GM23338 (cell line): ENCODE results near the gene CRACR2A.

Experiments used
- EZH2 ChIP-seq: fragments of 200-600 bp; sonication (generic); IDR thresholded peaks from one replicate; pipeline ENCODE4 v1.8.0; 2017; ENCODE audit warnings: antibody characterized with exemption, mild to moderate bottlenecking, low read depth; ENCODE audit not compliant: unreplicated experiment
- EZH2phosphoT487 ChIP-seq: fragments of 200-600 bp; sonication (generic); IDR thresholded peaks from one replicate; pipeline ENCODE4 v1.8.1; 2018; ENCODE audit warnings: antibody characterized with exemption; ENCODE audit not compliant: unreplicated experiment
- JUNB ChIP-seq: IDR thresholded peaks from one replicate; pipeline ENCODE4 v1.6.1; 2016; ENCODE audit warnings: antibody characterized with exemption; ENCODE audit not compliant: unreplicated experiment
- NANOG ChIP-seq: IDR thresholded peaks from 2 replicates; pipeline ENCODE4 v1.6.1; 2016; ENCODE audit warnings: antibody characterized with exemption, borderline replicate concordance
- POLR2AphosphoS5 ChIP-seq: IDR thresholded peaks from 2 replicates; pipeline ENCODE4 v1.6.1; 2016; ENCODE audit warnings: antibody characterized with exemption, low read depth
- ZNF331 ChIP-seq: fragments of 250-450 bp; sonication (Bioruptor Pico); IDR thresholded peaks from 2 replicates; pipeline ENCODE4 v1.5.0; 2020; ENCODE audit warnings: low read depth, mild to moderate bottlenecking, moderate library complexity
- TF ChIP-seq, protein P1 (sequence below), 2 experiments: fragments of 200-600 bp in 1 of 2; sonication (generic) in 1 of 2; conservative IDR thresholded peaks; 2 replicates each; pipeline versions ENCODE4 v1.5.1 to v1.6.1; 2016 to 2017; ENCODE audit warnings: antibody characterized with exemption in 2 of 2, low read depth in 2 of 2, mild to moderate bottlenecking in 2 of 2, moderate library complexity in 1 of 2
- TF ChIP-seq, protein P2 (sequence below): IDR thresholded peaks from one replicate; pipeline ENCODE4 v1.6.1; 2018; ENCODE audit warnings: antibody characterized with exemption; ENCODE audit not compliant: unreplicated experiment
- TF ChIP-seq, protein P3 (sequence below): IDR thresholded peaks from 2 replicates; pipeline ENCODE4 v1.6.1; 2016; ENCODE audit warnings: antibody characterized with exemption

DNA sequence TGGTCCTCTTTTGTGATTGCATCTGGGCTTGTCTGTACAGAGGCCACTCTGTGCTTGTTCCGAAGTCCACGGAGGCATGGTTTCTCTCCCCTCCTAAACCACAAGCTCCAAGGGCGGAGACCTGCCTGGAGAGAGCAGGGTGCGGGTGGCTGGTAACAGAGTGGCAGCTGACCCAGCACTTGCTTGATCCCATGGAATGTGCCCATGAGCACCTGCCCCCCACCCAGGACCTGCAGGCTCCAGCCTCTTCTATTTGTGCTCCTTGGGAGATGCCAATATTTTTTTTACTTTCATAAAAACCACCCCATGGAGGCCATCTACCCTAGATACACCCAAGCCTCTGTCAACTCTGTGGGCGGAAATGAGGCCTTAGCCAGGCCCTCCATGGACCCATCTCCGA is 157.2 kb downstream of the CRACR2A start:
- TF ChIP-seq POLR2AphosphoS5 (no peak), JUNB (no peak), NANOG (no peak), EZH2 (no peak), ZNF331 (CRISPR knock-in tag) (no peak), EZH2phosphoT487 (no peak)
- TF ChIP-seq, protein P1, sequence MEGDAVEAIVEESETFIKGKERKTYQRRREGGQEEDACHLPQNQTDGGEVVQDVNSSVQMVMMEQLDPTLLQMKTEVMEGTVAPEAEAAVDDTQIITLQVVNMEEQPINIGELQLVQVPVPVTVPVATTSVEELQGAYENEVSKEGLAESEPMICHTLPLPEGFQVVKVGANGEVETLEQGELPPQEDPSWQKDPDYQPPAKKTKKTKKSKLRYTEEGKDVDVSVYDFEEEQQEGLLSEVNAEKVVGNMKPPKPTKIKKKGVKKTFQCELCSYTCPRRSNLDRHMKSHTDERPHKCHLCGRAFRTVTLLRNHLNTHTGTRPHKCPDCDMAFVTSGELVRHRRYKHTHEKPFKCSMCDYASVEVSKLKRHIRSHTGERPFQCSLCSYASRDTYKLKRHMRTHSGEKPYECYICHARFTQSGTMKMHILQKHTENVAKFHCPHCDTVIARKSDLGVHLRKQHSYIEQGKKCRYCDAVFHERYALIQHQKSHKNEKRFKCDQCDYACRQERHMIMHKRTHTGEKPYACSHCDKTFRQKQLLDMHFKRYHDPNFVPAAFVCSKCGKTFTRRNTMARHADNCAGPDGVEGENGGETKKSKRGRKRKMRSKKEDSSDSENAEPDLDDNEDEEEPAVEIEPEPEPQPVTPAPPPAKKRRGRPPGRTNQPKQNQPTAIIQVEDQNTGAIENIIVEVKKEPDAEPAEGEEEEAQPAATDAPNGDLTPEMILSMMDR (conservative IDR thresholded peaks at IDR 0.05; ENCODE audit: low read depth in 2 of 2) = no peak
- TF ChIP-seq, protein P2, sequence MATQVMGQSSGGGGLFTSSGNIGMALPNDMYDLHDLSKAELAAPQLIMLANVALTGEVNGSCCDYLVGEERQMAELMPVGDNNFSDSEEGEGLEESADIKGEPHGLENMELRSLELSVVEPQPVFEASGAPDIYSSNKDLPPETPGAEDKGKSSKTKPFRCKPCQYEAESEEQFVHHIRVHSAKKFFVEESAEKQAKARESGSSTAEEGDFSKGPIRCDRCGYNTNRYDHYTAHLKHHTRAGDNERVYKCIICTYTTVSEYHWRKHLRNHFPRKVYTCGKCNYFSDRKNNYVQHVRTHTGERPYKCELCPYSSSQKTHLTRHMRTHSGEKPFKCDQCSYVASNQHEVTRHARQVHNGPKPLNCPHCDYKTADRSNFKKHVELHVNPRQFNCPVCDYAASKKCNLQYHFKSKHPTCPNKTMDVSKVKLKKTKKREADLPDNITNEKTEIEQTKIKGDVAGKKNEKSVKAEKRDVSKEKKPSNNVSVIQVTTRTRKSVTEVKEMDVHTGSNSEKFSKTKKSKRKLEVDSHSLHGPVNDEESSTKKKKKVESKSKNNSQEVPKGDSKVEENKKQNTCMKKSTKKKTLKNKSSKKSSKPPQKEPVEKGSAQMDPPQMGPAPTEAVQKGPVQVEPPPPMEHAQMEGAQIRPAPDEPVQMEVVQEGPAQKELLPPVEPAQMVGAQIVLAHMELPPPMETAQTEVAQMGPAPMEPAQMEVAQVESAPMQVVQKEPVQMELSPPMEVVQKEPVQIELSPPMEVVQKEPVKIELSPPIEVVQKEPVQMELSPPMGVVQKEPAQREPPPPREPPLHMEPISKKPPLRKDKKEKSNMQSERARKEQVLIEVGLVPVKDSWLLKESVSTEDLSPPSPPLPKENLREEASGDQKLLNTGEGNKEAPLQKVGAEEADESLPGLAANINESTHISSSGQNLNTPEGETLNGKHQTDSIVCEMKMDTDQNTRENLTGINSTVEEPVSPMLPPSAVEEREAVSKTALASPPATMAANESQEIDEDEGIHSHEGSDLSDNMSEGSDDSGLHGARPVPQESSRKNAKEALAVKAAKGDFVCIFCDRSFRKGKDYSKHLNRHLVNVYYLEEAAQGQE = no peak
- TF ChIP-seq, protein P3, sequence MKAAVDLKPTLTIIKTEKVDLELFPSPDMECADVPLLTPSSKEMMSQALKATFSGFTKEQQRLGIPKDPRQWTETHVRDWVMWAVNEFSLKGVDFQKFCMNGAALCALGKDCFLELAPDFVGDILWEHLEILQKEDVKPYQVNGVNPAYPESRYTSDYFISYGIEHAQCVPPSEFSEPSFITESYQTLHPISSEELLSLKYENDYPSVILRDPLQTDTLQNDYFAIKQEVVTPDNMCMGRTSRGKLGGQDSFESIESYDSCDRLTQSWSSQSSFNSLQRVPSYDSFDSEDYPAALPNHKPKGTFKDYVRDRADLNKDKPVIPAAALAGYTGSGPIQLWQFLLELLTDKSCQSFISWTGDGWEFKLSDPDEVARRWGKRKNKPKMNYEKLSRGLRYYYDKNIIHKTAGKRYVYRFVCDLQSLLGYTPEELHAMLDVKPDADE = no peak
